A204.1 (cell line): ENCODE data around the gene CFL1.
"Not testable (repeated sequence)": the region's sequence is repeated elsewhere in the genome, so short reads cannot be mapped to it uniquely, and the experiment has no call there.

Experiments used
- FAIRE-seq: peaks from 2 replicates; lab custom pipeline; 2012; peaks lifted over from hg19 to GRCh38; lab: Jason Lieb, UNC

The CFL1 gene

GRCh38 chr11:65832231-65832630 is 25.7 kb downstream of the CFL1 start:
- not testable (repeated sequence) for FAIRE-seq

GRCh38 chr11:65829459-65829858 is 28.5 kb downstream of the CFL1 start:
- FAIRE-seq, result no peak

GRCh38 chr11:65826984-65827735 is 30.8 kb downstream of the CFL1 start:
- no peak for FAIRE-seq

- no peak for FAIRE-seq
Measured at GRCh38 chr11:65822776-65823528, 35.0 kb downstream of the CFL1 start.

- FAIRE-seq, result no peak
Measured at GRCh38 chr11:65821107-65821506, 36.9 kb downstream of the CFL1 start.

- FAIRE-seq, result no peak
Measured at GRCh38 chr11:65817835-65818680, 39.9 kb downstream of the CFL1 start.

GRCh38 chr11:65817312-65817834 is 40.6 kb downstream of the CFL1 start:
- FAIRE-seq, result no peak

- no peak for FAIRE-seq
Measured at GRCh38 chr11:65816696-65817095, 41.3 kb downstream of the CFL1 start.

GRCh38 chr11:65814986-65815565 is 42.9 kb downstream of the CFL1 start:
- FAIRE-seq, result no peak

GRCh38 chr11:65814131-65814985 is 43.6 kb downstream of the CFL1 start:
- FAIRE-seq, result no peak

GRCh38 chr11:65811764-65812475 is 46.1 kb downstream of the CFL1 start:
- FAIRE-seq, result no peak

GRCh38 chr11:65810046-65810868 is 47.7 kb downstream of the CFL1 start:
- no peak for FAIRE-seq

GRCh38 chr11:65809496-65809895 is 48.5 kb downstream of the CFL1 start:
- FAIRE-seq, result no peak

- FAIRE-seq, result no peak
Measured at GRCh38 chr11:65808744-65809341, 49.1 kb downstream of the CFL1 start.

- no peak for FAIRE-seq
Measured at GRCh38 chr11:65806979-65807378, 51.0 kb downstream of the CFL1 start.
